GM12878 (cell line): ENCODE data around the gene ACTL10. TPM values are rescaled to one million over a fixed set of nuclear protein-coding genes. Genes with fewer than 3 reads are reported as not detected.

Source experiments
- ATAC-seq: fragments of 200-7000 bp; cut with Tn5 transposase; 3 replicates; pipeline ENCODE4 v1.9.1; 2020; ENCODE audit warnings: mild to moderate bottlenecking, moderate library complexity
- BruUV-seq: library from RNA; stranded (reverse); fragments of 400-500 nt; replicated peaks from 2 replicates; lab custom pipeline; 2021; lab: Mats Ljungman, UMichigan
- CTCF ChIA-PET: fragments of 300-600 bp; sonication (Branson Sonifier 250); formaldehyde crosslinking; extraction: SDS; loops from one replicate; lab custom pipeline; 2021; ENCODE audit warnings: inconsistent platforms; lab: Yijun Ruan, JAX
- POLR2A ChIA-PET: fragments of 350-600 bp; formaldehyde crosslinking; extraction: SDS; loops from one replicate; lab custom pipeline; 2021; ENCODE audit warnings: inconsistent platforms; lab: Charles Lee
- RAD21 ChIA-PET: fragments of 300-600 bp; sonication (Branson Sonifier 250); formaldehyde crosslinking; loops from one replicate; lab custom pipeline; 2023; ENCODE audit warnings: antibody characterized with exemption; ENCODE audit not compliant: unreplicated experiment; lab: Charles Lee
- SMC1A ChIA-PET: fragments of 300-600 bp; sonication (Branson Sonifier 250); formaldehyde crosslinking; loops from one replicate; lab custom pipeline; 2023; ENCODE audit not compliant: unreplicated experiment, uncharacterized antibody; lab: Charles Lee
- DNase-seq: peaks from one replicate; pipeline ENCODE4 v3.0.0-alpha.2; 2011; ENCODE audit warnings: low read depth, low spot score
- FAIRE-seq: peaks from 3 replicates; lab custom pipeline; 2011; peaks lifted over from hg19 to GRCh38; lab: Jason Lieb, UNC
- H2AFZ ChIP-seq: 2 replicates; pipeline ENCODE4 v1.6.0; 2011; ENCODE audit warnings: low read depth, low read length, control low read depth; ENCODE audit not compliant: control insufficient read depth
- H3K27ac ChIP-seq: 2 replicates; pipeline ENCODE4 v1.5.1; 2011; ENCODE audit warnings: control low read depth; ENCODE audit not compliant: control insufficient read depth, insufficient read depth
- H3K27me3 ChIP-seq, 2 experiments: replicated peaks in 1 of 2; 2 replicates each; pipeline versions ENCODE4 v1.6.0 to v1.6.1; 2011; ENCODE audit warnings: low read length in 1 of 2; ENCODE audit not compliant: control insufficient read depth in 2 of 2, insufficient read depth in 2 of 2
- H3K36me3 ChIP-seq, 2 experiments: 2 replicates each; pipeline ENCODE4 v1.5.1; 2011; ENCODE audit warnings: low read length in 1 of 2; ENCODE audit not compliant: control insufficient read depth in 2 of 2, insufficient read depth in 2 of 2
- H3K4me1 ChIP-seq: 2 replicates; pipeline ENCODE4 v1.6.1; 2011; ENCODE audit warnings: mild to moderate bottlenecking, low read length, moderate library complexity, mixed read lengths; ENCODE audit not compliant: control insufficient read depth, insufficient read depth
- H3K4me2 ChIP-seq: 2 replicates; pipeline ENCODE4 v1.6.0; 2011; ENCODE audit warnings: control low read depth; ENCODE audit not compliant: control insufficient read depth, insufficient read depth
- H3K4me3 ChIP-seq: fragments of 200-600 bp; sonication (generic); 2 replicates; pipeline ENCODE4 v1.5.1; 2016
- H3K79me2 ChIP-seq: 2 replicates; pipeline ENCODE4 v1.6.0; 2011; ENCODE audit warnings: low read length; ENCODE audit not compliant: control insufficient read depth, insufficient read depth
- H3K9ac ChIP-seq: 2 replicates; pipeline ENCODE4 v1.8.0; 2011; ENCODE audit warnings: low read length, control low read depth, mixed read lengths; ENCODE audit not compliant: control insufficient read depth, insufficient read depth
- H3K9me3 ChIP-seq: replicated peaks from 3 replicates; pipeline ENCODE4 v1.5.1; 2011; ENCODE audit warnings: mild to moderate bottlenecking, low read length; ENCODE audit not compliant: control insufficient read depth, insufficient read depth
- H4K20me1 ChIP-seq: 2 replicates; pipeline ENCODE4 v1.6.0; 2011; ENCODE audit not compliant: control insufficient read depth, insufficient read depth
- CHD2 ChIP-seq: IDR thresholded peaks from 2 replicates; pipeline ENCODE4 v1.6.1; 2011; ENCODE audit warnings: low read depth, low read length, improper control_type of control experiment, borderline replicate concordance
- EP300 ChIP-seq, 2 experiments: fragments of 150-350 bp in 1 of 2; IDR thresholded peaks; 2 replicates each; pipeline ENCODE4 v1.6.1; 2011 to 2012; ENCODE audit warnings: low read depth in 2 of 2, low read length in 2 of 2, borderline replicate concordance in 1 of 2, improper control_type of control experiment in 1 of 2, inconsistent platforms in 1 of 2; ENCODE audit not compliant: control insufficient read depth in 1 of 2
- EZH2 ChIP-seq: IDR thresholded peaks from 2 replicates; pipeline ENCODE4 v1.6.1; 2012; ENCODE audit warnings: low read depth, mild to moderate bottlenecking, control low read depth, inconsistent platforms, low read length, borderline replicate concordance; ENCODE audit not compliant: control insufficient read depth
- MEF2A ChIP-seq: IDR thresholded peaks from 2 replicates; pipeline ENCODE4 v1.6.1; 2011; ENCODE audit warnings: low read depth, mild to moderate bottlenecking, low read length, moderate library complexity; ENCODE audit not compliant: insufficient read depth
- NFXL1 ChIP-seq: fragments of 450-650 bp; IDR thresholded peaks from 2 replicates; pipeline ENCODE4 v1.6.1; 2017; ENCODE audit warnings: antibody characterized with exemption, mild to moderate bottlenecking, borderline replicate concordance
- NFYA ChIP-seq: IDR thresholded peaks from 2 replicates; pipeline ENCODE4 v1.6.1; 2011; ENCODE audit warnings: low read depth, mild to moderate bottlenecking, low read length, improper control_type of control experiment, borderline replicate concordance
- NFYB ChIP-seq: IDR thresholded peaks from 2 replicates; pipeline ENCODE4 v1.6.1; 2011; ENCODE audit warnings: low read depth, mild to moderate bottlenecking, low read length, improper control_type of control experiment, moderate library complexity; ENCODE audit not compliant: insufficient read depth
- SMAD5 ChIP-seq: IDR thresholded peaks from 2 replicates; pipeline ENCODE4 v1.6.1; 2016; ENCODE audit warnings: antibody characterized with exemption, low read depth
- STAT3 ChIP-seq: IDR thresholded peaks from 2 replicates; pipeline ENCODE4 v1.6.1; 2011; ENCODE audit warnings: low read depth, low read length, improper control_type of control experiment
- TCF12 ChIP-seq: IDR thresholded peaks from 2 replicates; pipeline ENCODE4 v1.6.1; 2011; ENCODE audit warnings: low read depth, mild to moderate bottlenecking, low read length
- WGBS: methylation state at CpG from one replicate; pipeline ENCODE4 v1.1.6; 2016; ENCODE audit warnings: low lambda C conversion rate; ENCODE audit not compliant: insufficient replicate concordance, insufficient coverage; ENCODE audit errors: missing lambda C conversion rate; 5-methylcytosine and 5-hydroxymethylcytosine counted together
- in situ Hi-C: fragments of 300-500 bp; cut with MboI; formaldehyde crosslinking; loops from 9 replicates; pipeline ENCODE4 v1.14.3; 2018; ENCODE audit warnings: mixed read lengths
- intact Hi-C: fragments of 100-400 bp; cut with micrococcal nuclease; formaldehyde crosslinking; loops from one replicate; pipeline ENCODE4 v1.14.2; 2022; ENCODE audit not compliant: unreplicated experiment
- polyA plus RNA-seq, 11 experiments: library from polyadenylated mRNA; depleted of rRNA in 4 of 11; unstranded in 6 of 11; stranded (reverse) in 5 of 11; fragments of >200 nt; fragmentation: Nextera tagmentation in 4 of 11; fragmentation: Illumina TruSeq in 1 of 11; extraction: Ambion mirVana in 4 of 11; extraction: Trizol in 1 of 11; gene quantifications; 1 replicate in 1 of 11; 2 replicates in 10 of 11; pipeline versions ENCODE4 v1.2.1 to v1.2.3, GENCODE V29; 2011 to 2016; ENCODE audit warnings: inconsistent platforms in 2 of 11, missing spikeins in 2 of 11, low read depth in 1 of 11
- total RNA-seq, 4 experiments: library from RNA; depleted of rRNA in 3 of 4; stranded (reverse); fragments of >200 nt in 3 of 4; fragmentation: Illumina TruSeq in 1 of 4; extraction: Trizol in 1 of 4; gene quantifications; 2 replicates each; pipeline versions ENCODE4 v1.2.1 to v1.2.3, GENCODE V29; 2013 to 2021
- TF ChIP-seq, protein P1 (sequence below): IDR thresholded peaks from 2 replicates; pipeline ENCODE4 v1.6.1; 2011; ENCODE audit warnings: mild to moderate bottlenecking, low read depth, low read length, moderate library complexity; ENCODE audit not compliant: insufficient replicate concordance
- TF ChIP-seq, protein P2 (sequence below): fragments of 450-650 bp; IDR thresholded peaks from 2 replicates; pipeline ENCODE4 v1.6.1; 2016; ENCODE audit warnings: mild to moderate bottlenecking

Gene ACTL10
- total and polyA plus RNA-seq, 10 of the 15 experiments (the other 5 are each of a cell fraction or from before 2014, with no cell fraction given), result 0.12 to 5.0 (median 0.89) TPM

DNA sequence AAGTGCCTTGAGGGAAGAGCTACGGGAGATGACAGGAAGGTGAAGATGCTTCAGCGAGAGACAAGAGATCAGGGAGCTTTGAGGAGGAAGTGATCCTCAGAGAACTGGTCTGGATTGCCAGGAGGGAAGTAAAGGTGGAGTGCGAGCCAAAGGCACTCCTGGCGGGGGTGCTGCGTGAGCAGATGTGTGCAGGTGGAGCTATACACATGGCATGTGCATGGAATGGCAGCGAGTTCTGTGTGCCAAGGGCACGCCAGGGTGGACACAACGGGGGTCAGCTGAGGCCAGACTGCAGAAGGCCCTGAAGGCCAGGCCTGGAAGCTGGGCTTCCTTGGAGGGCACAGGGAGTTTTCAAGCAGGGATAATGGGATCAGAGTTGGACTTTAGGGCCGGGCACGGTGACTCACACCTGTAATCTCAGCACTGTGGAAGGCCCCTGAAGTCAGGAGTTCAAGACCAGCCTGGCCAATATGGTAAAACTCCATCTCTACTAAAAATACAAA, 47.2 kb downstream of the ACTL10 start:
- CTCF ChIA-PET, result no interaction called here
- BruUV-seq, result no TSS peak

More for the DNA sequence above, 47.2 kb downstream of the ACTL10 start:
- Histone ChIP-seq H3K4me3 (no peak overlapping the region), H3K79me2 (no peaks in the 10 kb centered on the region), H3K27ac (no peak overlapping the region), H3K4me1 (no peaks in the 10 kb centered on the region), H2AFZ (no peak overlapping the region), H3K9ac (no peak overlapping the region), H3K36me3 (0 out of 4 replicates have a peak, but pooled peaks cover 0 to 2% of the 10 kb centered on the region in 2 experiments), H3K27me3 (no peaks in the 10 kb centered on the region), H3K4me2 (no peak overlapping the region), H3K9me3 (no peaks in the 10 kb centered on the region)
- intact Hi-C loops, result no loop called here
- no peak for FAIRE-seq
- POLR2A ChIA-PET, result no interaction called here
- in situ Hi-C loops, result no loop called here
- ATAC-seq, result no peak
- DNase-seq, result no peak
- RAD21 ChIA-PET, result no interaction called here
- SMC1A ChIA-PET, result interaction anchor here (0.7 kb wide), 1 partner anchor 8 kb away, joined by 3 read pairs; no protein-coding TSS in a partner anchor
- TF ChIP-seq NFXL1, result no peak
- no peak for TF ChIP-seq CHD2
- no peak for TF ChIP-seq EP300 (IDR thresholded peaks at IDR 0.05; ENCODE audit: borderline replicate concordance in 1 of 2, control insufficient read depth in 1 of 2, low read depth in 2 of 2, low read length in 2 of 2)
- TF ChIP-seq, protein P1, sequence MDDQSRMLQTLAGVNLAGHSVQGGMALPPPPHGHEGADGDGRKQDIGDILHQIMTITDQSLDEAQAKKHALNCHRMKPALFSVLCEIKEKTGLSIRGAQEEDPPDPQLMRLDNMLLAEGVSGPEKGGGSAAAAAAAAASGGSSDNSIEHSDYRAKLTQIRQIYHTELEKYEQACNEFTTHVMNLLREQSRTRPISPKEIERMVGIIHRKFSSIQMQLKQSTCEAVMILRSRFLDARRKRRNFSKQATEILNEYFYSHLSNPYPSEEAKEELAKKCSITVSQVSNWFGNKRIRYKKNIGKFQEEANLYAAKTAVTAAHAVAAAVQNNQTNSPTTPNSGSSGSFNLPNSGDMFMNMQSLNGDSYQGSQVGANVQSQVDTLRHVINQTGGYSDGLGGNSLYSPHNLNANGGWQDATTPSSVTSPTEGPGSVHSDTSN, result no peak
- TF ChIP-seq, protein P2, sequence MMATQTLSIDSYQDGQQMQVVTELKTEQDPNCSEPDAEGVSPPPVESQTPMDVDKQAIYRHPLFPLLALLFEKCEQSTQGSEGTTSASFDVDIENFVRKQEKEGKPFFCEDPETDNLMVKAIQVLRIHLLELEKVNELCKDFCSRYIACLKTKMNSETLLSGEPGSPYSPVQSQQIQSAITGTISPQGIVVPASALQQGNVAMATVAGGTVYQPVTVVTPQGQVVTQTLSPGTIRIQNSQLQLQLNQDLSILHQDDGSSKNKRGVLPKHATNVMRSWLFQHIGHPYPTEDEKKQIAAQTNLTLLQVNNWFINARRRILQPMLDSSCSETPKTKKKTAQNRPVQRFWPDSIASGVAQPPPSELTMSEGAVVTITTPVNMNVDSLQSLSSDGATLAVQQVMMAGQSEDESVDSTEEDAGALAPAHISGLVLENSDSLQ, result no peak
- no peak for TF ChIP-seq MEF2A
- TF ChIP-seq NFYB, result no peak
- TF ChIP-seq STAT3, result no peak
- no peak for TF ChIP-seq TCF12
- no peak for TF ChIP-seq SMAD5
- no peak for TF ChIP-seq NFYA
- TF ChIP-seq EZH2, result no peak
- TF ChIP-seq, all 136 proteins: peak for 0
- WGBS, result 88% methylated on average over 10 of the region's 10 CpGs
- no peaks in the 10 kb centered on the region for H4K20me1 ChIP-seq
